GM21529 (cell line): Measurements from ENCODE around the gene SLC36A3.
"Not testable (repeated sequence)": the region's sequence is repeated elsewhere in the genome, so short reads cannot be mapped to it uniquely, and the experiment has no call there.

ENCODE experiments used
- ATAC-seq: cut with Tn5 transposase; IDR thresholded peaks from one replicate; pipeline ENCODE4 v1.9.1; 2021; ENCODE audit not compliant: unreplicated experiment

The SLC36A3 gene

GRCh38 chr5:151240268-151240835, 63.2 kb downstream of the SLC36A3 start:
- ATAC-seq = not testable (repeated sequence)

GRCh38 chr5:151239237-151239861, 64.2 kb downstream of the SLC36A3 start:
- ATAC-seq = no peak

- peak; percentile 43 for ATAC-seq
Measured at GRCh38 chr5:151238303-151238741, 65.2 kb downstream of the SLC36A3 start.

GRCh38 chr5:151237685-151238084, 65.9 kb downstream of the SLC36A3 start:
- ATAC-seq = no peak

- ATAC-seq = no peak
Measured at GRCh38 chr5:151236888-151237287, 66.7 kb downstream of the SLC36A3 start.

GRCh38 chr5:151235239-151235571, 68.4 kb downstream of the SLC36A3 start:
- ATAC-seq = not testable (repeated sequence)

- ATAC-seq = peak; percentile 71
Measured at GRCh38 chr5:151234476-151235238, 68.9 kb downstream of the SLC36A3 start.

GRCh38 chr5:151233616-151234085, 69.9 kb downstream of the SLC36A3 start:
- ATAC-seq = peak; percentile 52

- no peak for ATAC-seq
Measured at GRCh38 chr5:151231359-151231758, 72.2 kb downstream of the SLC36A3 start.

- no peak for ATAC-seq
Measured at GRCh38 chr5:151230048-151230680, 73.4 kb downstream of the SLC36A3 start.

GRCh38 chr5:151228986-151229385, 74.6 kb downstream of the SLC36A3 start:
- no peak for ATAC-seq

GRCh38 chr5:151227918-151228447, 75.6 kb downstream of the SLC36A3 start:
- no peak for ATAC-seq
